GM12864 (cell line): Measurements from ENCODE around the gene C16orf54.
"Not testable (repeated sequence)": the region's sequence is repeated elsewhere in the genome, so short reads cannot be mapped to it uniquely, and the experiment has no call there.

Source experiments
- DNase-seq: peaks from one replicate; pipeline ENCODE4 v3.0.0-alpha.2; 2011; ENCODE audit warnings: low read depth
- H3K4me3 ChIP-seq: 2 replicates; pipeline ENCODE4 v1.5.1; 2011; ENCODE audit warnings: mild to moderate bottlenecking, low read depth, low read length, control low read depth
- CTCF ChIP-seq: IDR thresholded peaks from 2 replicates; pipeline ENCODE4 v1.5.1; 2011; ENCODE audit warnings: low read depth, mild to moderate bottlenecking, moderate library complexity, low read length, control low read depth, inconsistent platforms; ENCODE audit errors: missing control alignments

C16orf54 gene

GRCh38 chr16:29756654-29757053 is 10.9 kb upstream of the C16orf54 start:
- no peak for DNase-seq
- no peak overlapping the region for H3K4me3 ChIP-seq
- no peak for TF ChIP-seq CTCF

GRCh38 chr16:29753516-29753915 is 7.7 kb upstream of the C16orf54 start:
- no peak overlapping the region for H3K4me3 ChIP-seq
- no peak for DNase-seq
- no peak for TF ChIP-seq CTCF

- H3K4me3 ChIP-seq, DNase-seq: not testable (repeated sequence)
Observed at GRCh38 chr16:29748760-29749149, 3.0 kb upstream of the C16orf54 start.

GRCh38 chr16:29747947-29748759 is 2.4 kb upstream of the C16orf54 start:
- DNase-seq = no peak
- H3K4me3 ChIP-seq = no peak overlapping the region
- TF ChIP-seq CTCF = no peak

GRCh38 chr16:29746518-29746917 is 728 bp upstream of the C16orf54 start:
- not testable (repeated sequence) for DNase-seq
- H3K4me3 ChIP-seq = peak overlapping the region; percentile 54

- peak overlapping the region; percentile 54 for H3K4me3 ChIP-seq
- no peak for TF ChIP-seq CTCF
- no peak for DNase-seq
Observed at GRCh38 chr16:29745121-29745852, 503 bp downstream of the C16orf54 start.

GRCh38 chr16:29744541-29745101 is 1.2 kb downstream of the C16orf54 start:
- no peak for DNase-seq
- peak overlapping the region; percentile 54 for H3K4me3 ChIP-seq
- no peak for TF ChIP-seq CTCF
